Activated naive CD4-positive, alpha-beta T cell treated with anti-CD3 and anti-CD28 coated beads for 36 hours (primary cell): ENCODE results near the gene TMEM270. TPM values are rescaled to one million over a fixed set of nuclear protein-coding genes. Genes with fewer than 3 reads are reported as not detected.
"Not testable (repeated sequence)": the region's sequence is repeated elsewhere in the genome, so short reads cannot be mapped to it uniquely, and the experiment has no call there.

Experiments
- CTCF ChIA-PET: fragments of 350-600 bp; sonication (Branson Sonifier 250); formaldehyde crosslinking; loops from one replicate; lab custom pipeline; 2021; ENCODE audit warnings: antibody characterized with exemption; lab: Charles Lee
- DNase-seq: peaks from one replicate; pipeline ENCODE4 v3.0.0-alpha.2; 2020
- H3K27ac Mint-ChIP-seq: one replicate; pipeline ENCODE4 v1.8.0; 2021; ENCODE audit warnings: mild to moderate bottlenecking, mixed read lengths
- H3K27me3 Mint-ChIP-seq: one replicate; pipeline ENCODE4 v1.8.0; 2021; ENCODE audit warnings: low read depth, mixed read lengths
- H3K36me3 Mint-ChIP-seq: one replicate; pipeline ENCODE4 v1.8.0; 2021; ENCODE audit warnings: low read depth, mixed read lengths
- H3K4me1 Mint-ChIP-seq: one replicate; pipeline ENCODE4 v1.8.0; 2021; ENCODE audit warnings: low read depth, mixed read lengths
- H3K4me3 Mint-ChIP-seq: one replicate; pipeline ENCODE4 v1.8.0; 2021; ENCODE audit warnings: mild to moderate bottlenecking, moderate library complexity, mixed read lengths
- H3K9me3 Mint-ChIP-seq: one replicate; pipeline ENCODE4 v1.8.0; 2021; ENCODE audit warnings: mixed read lengths
- intact Hi-C: fragments of 100-400 bp; cut with micrococcal nuclease; formaldehyde crosslinking; loops from one replicate; pipeline ENCODE4 v1.15.1; 2023
- total RNA-seq, 2 experiments: library from RNA; stranded (reverse); gene quantifications; one replicate each; pipeline ENCODE4 v1.2.3, GENCODE V29; 2021

Gene TMEM270
- total RNA-seq, 2 experiments from 2014 or later: not detected

DNA sequence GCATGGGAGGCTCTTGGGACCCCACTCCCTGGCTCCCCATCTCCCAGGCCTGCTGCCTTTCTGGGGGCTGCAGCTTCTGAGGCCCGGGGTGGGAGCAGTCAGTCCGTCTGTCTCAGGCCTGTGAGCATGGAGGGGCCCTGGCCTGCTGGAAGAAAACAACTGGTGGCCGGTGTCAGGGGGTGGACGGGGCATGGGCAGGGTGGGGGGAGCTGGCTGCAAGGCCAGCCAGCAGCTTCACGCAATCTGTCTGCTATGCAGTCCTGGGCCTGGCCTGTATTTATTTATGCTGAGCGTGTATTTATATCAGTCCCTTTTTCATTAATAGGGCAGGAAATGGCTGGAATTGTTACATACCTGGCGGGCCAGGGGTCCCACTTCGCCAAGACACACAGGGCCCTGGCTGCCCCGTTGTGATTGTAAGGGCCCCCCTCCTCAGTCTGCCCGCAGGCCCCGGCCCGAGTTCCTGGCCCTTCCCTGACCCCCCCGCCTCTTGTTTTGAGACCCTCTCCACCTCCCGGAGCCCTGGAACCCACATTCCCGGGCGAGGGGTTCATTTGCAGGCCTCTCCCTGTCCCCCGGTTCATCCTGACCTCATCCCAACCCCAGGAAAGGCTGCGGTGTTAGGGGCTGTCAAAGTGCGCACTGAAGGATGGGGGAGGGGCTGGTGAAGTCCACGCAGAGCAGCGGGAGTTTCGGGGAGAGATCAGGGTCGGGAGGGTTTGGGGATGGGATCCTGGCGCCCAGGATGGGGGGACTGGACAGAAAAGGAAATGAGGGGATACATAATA lies 8.2 kb downstream of the TMEM270 start:
- DNase-seq: no peak
- CTCF ChIA-PET: interaction anchor here (1.6 kb wide), 1 partner anchor 14 kb away, joined by 4 read pairs; no protein-coding TSS in a partner anchor
- no peaks in the 10 kb centered on the region for H3K36me3 Mint-ChIP-seq

DNA sequence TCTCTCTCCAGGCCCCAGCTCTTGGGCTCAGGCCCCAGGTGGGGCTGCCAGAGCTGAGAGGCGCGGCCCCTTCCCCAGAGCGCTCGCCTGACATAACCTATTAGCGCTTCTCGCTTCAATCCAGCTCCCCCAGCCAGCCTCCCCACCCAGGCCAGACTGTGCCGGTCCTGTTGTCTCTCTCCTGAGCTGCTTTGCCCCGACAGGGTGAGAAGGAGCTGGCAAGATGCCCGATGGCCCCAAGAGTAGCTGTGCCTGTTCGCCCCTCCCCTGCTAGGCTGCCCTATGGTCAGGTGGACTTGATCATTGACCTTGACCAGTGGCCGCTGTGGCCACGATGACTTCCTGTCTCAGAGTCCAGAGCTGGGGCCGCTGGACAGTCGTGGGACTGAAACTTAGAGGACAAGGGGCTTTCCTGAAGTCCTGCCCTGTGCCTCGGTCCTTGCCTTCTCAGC lies 9.1 kb downstream of the TMEM270 start:
- Mint-ChIP-seq H3K4me3 (no peak overlapping the region), H3K9me3 (no peaks in the 10 kb centered on the region), H3K4me1 (no peaks in the 10 kb centered on the region), H3K27me3 (no peaks in the 10 kb centered on the region), H3K27ac (no peak overlapping the region), H3K36me3 (no peaks in the 10 kb centered on the region)
- CTCF ChIA-PET: interaction anchor here (1.6 kb wide), 1 partner anchor 15 kb away, joined by 4 read pairs; no protein-coding TSS in a partner anchor
- no peak for DNase-seq
- intact Hi-C loops: no loop called here

More for the DNA sequence above, 8.2 kb downstream of the TMEM270 start:
- H3K9me3 Mint-ChIP-seq: no peaks in the 10 kb centered on the region
- H3K4me3 Mint-ChIP-seq: no peak overlapping the region
- no peaks in the 10 kb centered on the region for H3K4me1 Mint-ChIP-seq
- intact Hi-C loops: loop anchor here (10.0 kb wide), 1 partner anchor 526 kb away; no protein-coding TSS in a partner anchor
- H3K27me3 Mint-ChIP-seq: no peaks in the 10 kb centered on the region
- H3K27ac Mint-ChIP-seq: no peak overlapping the region

DNA sequence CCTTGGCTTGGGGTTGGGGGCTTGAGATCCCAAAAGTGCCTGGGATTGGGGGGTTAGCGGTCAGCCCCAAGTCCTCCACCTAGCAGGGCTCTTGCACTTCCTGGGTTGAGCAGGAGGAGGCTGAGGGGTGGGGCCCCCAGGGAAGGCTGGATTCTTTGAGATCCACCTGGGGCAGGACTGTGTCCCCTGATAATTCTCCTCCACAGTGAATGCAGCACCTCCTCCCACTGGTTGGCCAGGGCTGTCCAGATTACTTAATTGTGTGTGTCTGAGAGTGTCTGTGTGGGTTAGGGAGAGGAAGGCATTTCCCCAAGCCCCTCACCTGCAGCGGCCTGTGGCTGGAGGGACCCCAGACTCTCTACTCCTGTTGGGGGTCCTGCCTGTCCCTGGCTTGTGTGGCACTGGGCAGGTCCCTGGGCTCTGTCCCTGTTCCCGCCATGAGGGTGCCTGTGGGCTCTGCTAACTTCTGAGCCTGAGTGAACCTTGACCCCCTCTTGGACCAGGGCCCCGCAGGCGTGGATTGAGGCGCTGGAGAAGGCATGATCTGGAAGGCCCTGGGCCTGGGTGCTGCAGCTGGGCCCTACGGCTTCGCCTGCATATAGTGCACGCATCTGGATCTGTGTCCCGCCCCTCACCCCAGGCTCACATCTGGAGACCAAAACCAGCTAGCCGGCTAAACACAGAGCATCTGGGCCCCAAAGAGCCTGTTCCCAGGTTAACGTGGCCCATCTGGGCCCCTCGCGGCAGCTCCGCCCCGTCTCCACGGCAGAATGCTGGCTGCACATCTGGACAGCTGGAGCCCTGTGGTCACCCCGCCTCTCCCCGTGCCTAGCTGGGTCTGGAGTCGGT lies 10.4 kb downstream of the TMEM270 start:
- H3K9me3 Mint-ChIP-seq: no peaks in the 10 kb centered on the region
- H3K27me3 Mint-ChIP-seq: no peaks in the 10 kb centered on the region
- intact Hi-C loops: no loop called here
- DNase-seq: no peak
- CTCF ChIA-PET: no interaction called here
- H3K4me1 Mint-ChIP-seq: no peaks in the 10 kb centered on the region
- no peaks in the 10 kb centered on the region for H3K36me3 Mint-ChIP-seq
- no peak overlapping the region for H3K27ac Mint-ChIP-seq
- no peak overlapping the region for H3K4me3 Mint-ChIP-seq

DNA sequence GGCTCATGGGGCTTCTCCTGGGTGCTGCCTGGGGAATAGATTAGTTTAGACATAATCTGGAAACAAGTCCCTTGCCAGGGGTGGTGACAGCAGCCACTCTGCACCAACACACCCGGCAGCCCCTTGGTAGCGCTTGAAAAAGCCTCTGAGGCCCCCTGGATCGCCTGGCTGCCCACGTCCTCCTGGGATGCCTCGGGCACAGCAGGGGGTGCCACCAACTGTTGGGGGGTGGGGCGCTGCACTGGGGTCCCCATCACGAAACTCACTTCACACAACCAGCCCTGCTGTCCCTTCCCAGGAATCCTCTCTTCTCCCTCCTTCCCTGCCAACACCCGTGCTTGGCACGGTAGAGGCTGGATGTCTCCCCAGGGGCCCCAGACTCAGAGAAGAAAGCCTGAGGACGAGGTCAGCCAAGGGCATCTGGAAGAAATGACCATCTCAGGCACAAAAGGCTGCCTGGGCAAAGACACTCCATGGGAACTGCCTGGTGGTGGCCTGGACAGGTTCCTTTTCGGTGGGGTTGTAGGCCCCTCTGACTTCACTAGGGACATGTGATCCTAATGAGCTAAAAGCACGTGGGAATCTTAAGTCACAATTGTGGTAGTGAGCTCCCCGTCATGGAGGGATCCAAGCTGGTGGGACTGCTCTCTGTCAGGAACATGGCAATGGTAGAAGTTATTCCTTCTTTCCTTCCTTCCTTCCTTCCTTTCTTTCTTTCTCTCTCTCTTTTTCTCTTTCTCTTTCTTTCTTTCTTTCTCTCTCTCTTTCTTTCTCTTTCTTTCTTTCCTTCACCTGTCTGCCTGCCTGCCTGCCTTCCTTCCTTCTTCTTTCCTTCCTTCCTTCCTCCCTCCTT lies 11.3 kb downstream of the TMEM270 start:
- intact Hi-C loops: no loop called here
- H3K4me1 Mint-ChIP-seq: no peaks in the 10 kb centered on the region
- no peaks in the 10 kb centered on the region for H3K36me3 Mint-ChIP-seq
- no peak for DNase-seq
- CTCF ChIA-PET: no interaction called here
- no peaks in the 10 kb centered on the region for H3K27me3 Mint-ChIP-seq
- no peak overlapping the region for H3K4me3 Mint-ChIP-seq
- no peaks in the 10 kb centered on the region for H3K9me3 Mint-ChIP-seq
- H3K27ac Mint-ChIP-seq: no peak overlapping the region

DNA sequence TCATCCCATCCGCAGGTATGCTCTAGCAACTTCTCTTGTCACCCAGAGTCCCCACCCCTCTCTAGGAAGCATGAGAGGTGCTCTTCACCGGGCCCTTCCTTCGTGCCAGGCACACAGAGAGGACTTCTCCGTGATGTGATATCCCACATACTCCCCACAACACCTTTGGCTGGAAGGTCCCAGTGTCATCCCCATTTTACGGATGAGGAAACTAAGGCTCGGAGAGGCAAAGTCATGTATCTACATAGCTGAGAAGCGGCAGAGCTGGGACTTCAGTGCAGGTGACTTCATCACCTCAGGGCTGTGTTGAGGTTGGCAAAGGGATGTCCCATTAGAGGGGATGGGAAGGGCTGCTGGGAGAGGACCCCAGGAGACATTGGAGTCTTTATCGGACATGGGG lies 15.4 kb downstream of the TMEM270 start:
- intact Hi-C loops: no loop called here
- H3K27ac Mint-ChIP-seq: no peak overlapping the region
- no peaks in the 10 kb centered on the region for H3K27me3 Mint-ChIP-seq
- no peak for DNase-seq
- H3K9me3 Mint-ChIP-seq: no peaks in the 10 kb centered on the region
- CTCF ChIA-PET: no interaction called here
- no peaks in the 10 kb centered on the region for H3K4me1 Mint-ChIP-seq
- H3K4me3 Mint-ChIP-seq: no peak overlapping the region
- no peaks in the 10 kb centered on the region for H3K36me3 Mint-ChIP-seq

DNA sequence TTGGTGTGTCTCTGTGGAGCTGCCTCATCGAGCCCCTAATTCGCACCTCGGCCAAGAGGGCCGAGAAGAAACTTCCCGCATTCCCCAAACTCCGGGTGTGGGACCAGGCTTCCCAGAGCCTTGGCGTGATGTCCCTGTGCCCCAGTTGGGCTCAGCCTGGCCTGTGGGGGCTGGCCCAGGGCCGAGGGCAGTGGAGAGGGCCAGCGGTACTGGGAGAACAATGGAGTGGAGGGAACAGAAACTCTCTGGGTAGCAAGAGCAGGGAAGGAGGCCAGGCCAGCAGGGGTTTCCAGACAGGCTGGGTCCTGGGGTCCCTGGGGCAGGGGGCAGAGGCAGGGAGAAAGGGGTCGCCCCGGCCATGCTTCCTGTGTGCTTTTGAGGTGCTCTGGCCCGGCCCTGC lies 16.0 kb downstream of the TMEM270 start:
- intact Hi-C loops: no loop called here
- no peak for DNase-seq
- CTCF ChIA-PET: no interaction called here
- H3K27ac Mint-ChIP-seq: no peak overlapping the region
- no peaks in the 10 kb centered on the region for H3K9me3 Mint-ChIP-seq
- no peaks in the 10 kb centered on the region for H3K4me1 Mint-ChIP-seq
- H3K36me3 Mint-ChIP-seq: no peaks in the 10 kb centered on the region
- no peak overlapping the region for H3K4me3 Mint-ChIP-seq
- H3K27me3 Mint-ChIP-seq: no peaks in the 10 kb centered on the region

DNA sequence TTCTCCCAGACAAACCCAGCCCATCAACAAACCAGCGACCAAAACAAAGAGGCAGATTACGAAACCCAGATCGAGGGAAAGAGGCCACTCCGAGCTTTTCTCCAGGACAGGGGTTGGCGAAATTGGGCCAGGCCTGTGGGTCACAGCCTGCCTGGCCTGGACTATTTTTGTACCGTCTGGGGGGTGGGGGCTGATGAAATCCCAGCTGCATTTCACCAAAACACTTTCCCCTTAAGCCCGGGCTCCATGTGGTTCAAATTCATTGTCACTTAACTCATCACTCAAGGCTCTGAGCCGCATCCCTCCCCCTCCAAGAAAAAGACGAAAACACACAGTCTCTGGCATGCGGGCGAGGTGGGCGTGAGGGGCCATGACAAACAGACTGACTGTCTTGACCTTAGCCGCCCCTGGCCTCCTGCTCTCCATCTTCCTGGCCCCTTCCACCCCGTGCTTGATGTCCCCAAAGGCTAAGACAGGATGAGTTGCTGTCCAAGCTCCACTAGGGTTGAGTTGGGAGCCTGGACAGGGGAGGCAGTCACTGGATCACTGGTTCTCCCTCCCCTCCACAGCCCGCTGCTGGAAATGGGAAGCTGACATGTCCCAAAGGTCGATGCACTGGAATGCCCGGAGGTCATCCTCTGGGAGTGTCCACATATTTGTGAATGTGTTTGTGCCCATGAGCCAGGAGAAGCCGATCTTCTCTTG lies 19.2 kb downstream of the TMEM270 start:
- H3K9me3 Mint-ChIP-seq: no peaks in the 10 kb centered on the region
- H3K36me3 Mint-ChIP-seq: no peaks in the 10 kb centered on the region
- no peak for DNase-seq
- no peak overlapping the region for H3K27ac Mint-ChIP-seq
- no peak overlapping the region for H3K4me3 Mint-ChIP-seq
- no peaks in the 10 kb centered on the region for H3K4me1 Mint-ChIP-seq
- intact Hi-C loops: no loop called here
- peaks cover 3% of the 10 kb centered on the region for H3K27me3 Mint-ChIP-seq
- CTCF ChIA-PET: interaction anchor here (0.6 kb wide), 1 partner anchor 106 kb away, joined by 4 read pairs; no protein-coding TSS in a partner anchor

DNA sequence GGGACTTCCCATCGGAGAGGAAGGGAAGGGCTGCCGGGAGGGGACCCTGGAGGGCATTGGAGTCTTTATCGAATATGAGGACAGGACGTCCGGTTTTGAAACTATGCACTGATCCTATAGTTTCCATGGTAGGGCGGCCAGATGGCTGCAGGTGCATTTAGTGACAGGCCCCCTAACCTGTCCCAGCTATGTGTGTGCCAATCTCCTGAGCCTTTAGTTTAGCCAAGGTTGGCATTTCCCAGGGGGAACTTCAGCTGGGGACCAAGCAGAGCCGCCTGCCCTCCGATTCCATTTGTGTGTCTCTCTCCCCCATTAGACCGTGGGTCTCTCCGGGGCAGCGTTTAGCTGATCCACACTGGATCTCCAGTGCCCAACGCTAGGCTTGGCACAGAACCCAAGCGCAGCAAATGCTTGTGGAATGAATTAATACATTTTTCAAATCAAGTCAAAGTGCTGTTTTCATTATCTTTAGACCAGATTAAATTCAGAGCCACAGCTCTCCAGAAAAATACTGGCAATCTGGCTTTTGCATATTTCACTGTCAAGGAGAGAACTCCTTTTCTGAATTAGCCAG lies 19.9 kb downstream of the TMEM270 start:
- CTCF ChIA-PET: no interaction called here
- H3K4me1 Mint-ChIP-seq: no peaks in the 10 kb centered on the region

DNA sequence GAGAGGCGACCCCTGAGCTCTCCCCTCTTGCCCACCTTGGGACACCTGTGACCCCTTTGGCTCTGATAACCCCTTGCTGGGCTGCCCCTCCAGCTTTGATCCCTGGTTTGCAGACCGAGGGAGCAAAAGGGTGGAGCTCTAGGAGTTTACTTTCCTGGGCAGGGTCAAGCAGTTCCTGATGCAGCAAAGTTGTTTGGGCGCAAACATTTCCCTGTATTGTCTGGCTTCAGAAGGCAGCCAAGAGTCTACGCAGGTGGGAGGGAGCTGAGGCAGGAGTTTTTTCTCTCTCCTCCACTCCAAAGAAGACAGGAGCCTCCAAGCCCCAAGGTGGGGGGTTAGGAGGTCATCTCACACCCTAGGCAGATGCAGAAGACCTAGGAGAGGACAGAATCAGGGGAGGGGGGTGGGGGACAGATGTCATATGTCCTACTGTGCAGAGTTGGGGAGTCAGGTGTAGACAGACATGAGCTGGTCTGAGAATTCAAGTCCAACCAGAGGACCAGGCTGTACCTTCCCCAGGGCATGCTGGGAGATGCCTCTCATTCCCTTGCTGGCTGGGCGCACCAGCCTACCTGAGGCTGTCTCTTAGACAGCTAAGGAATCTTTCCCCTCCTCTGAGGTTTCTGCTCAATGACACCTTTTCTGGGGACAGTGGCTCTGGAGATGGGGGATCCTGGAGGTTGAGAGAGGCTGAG lies 20.5 kb downstream of the TMEM270 start:
- Mint-ChIP-seq H3K36me3 (no peaks in the 10 kb centered on the region), H3K4me3 (no peak overlapping the region), H3K27me3 (peaks cover 7% of the 10 kb centered on the region), H3K9me3 (no peaks in the 10 kb centered on the region), H3K27ac (no peak overlapping the region), H3K4me1 (no peaks in the 10 kb centered on the region)
- DNase-seq: no peak
- CTCF ChIA-PET: no interaction called here
- intact Hi-C loops: no loop called here

More for the DNA sequence above, 19.9 kb downstream of the TMEM270 start:
- no peaks in the 10 kb centered on the region for H3K9me3 Mint-ChIP-seq
- H3K4me3 Mint-ChIP-seq: no peak overlapping the region
- no peak overlapping the region for H3K27ac Mint-ChIP-seq
- intact Hi-C loops: no loop called here
- DNase-seq: no peak
- no peaks in the 10 kb centered on the region for H3K36me3 Mint-ChIP-seq
- H3K27me3 Mint-ChIP-seq: peaks cover 3% of the 10 kb centered on the region

DNA sequence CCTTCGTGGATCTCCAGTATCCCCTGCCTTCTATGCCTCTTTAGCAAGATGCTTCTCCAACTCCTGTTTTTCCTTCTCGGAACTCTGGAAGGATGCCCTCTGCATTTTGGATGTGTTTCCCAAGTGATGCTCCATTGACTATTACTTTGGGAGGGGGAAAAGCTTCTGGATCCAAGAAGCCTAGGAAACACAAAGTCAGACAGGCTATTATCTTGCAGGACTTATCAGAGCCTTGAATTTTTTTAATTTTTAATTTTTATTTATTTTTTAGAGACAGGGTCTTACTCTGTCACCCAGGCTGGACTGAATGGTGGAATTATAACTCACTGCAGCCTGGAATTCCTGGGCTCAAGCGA lies 21.1 kb downstream of the TMEM270 start:
- H3K4me3 Mint-ChIP-seq: no peak overlapping the region
- peaks cover 9% of the 10 kb centered on the region for H3K27me3 Mint-ChIP-seq
- CTCF ChIA-PET: no interaction called here
- DNase-seq: no peak
- intact Hi-C loops: no loop called here
- no peaks in the 10 kb centered on the region for H3K9me3 Mint-ChIP-seq
- H3K36me3 Mint-ChIP-seq: no peaks in the 10 kb centered on the region
- H3K4me1 Mint-ChIP-seq: no peaks in the 10 kb centered on the region
- no peak overlapping the region for H3K27ac Mint-ChIP-seq

DNA sequence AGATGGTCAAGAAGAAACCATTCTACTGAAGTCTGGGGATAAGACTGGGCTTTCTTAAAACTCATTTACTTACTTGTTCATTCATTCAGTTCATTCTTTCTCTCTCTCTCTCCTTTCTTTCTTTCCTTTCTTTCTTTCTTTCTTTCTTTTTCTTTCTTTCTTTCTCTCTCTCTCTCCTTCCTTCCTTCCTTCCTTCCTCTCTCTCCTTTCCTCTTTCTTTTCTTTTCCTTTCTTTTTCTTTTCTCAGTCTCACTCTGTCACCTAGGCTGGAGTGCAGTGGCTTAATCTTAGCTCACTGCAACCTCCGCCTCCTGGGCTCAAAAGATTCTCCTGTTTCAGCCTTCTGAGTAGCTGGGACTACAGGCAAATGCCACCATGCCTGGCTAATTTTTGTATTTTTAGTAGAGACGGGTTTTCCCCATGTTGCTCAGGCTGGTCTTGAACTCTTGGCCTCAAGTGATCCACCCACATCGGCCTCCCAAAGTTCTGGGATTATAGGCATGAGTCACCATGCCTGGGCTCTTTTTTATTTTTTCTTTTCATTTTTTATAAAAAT lies 24.0 kb downstream of the TMEM270 start:
- CTCF ChIA-PET, DNase-seq: not testable (repeated sequence)
- peaks cover 17% of the 10 kb centered on the region for H3K27me3 Mint-ChIP-seq

More for the DNA sequence above, 24.0 kb downstream of the TMEM270 start:
- H3K4me3 Mint-ChIP-seq, H3K36me3 Mint-ChIP-seq, intact Hi-C loops, H3K4me1 Mint-ChIP-seq, H3K27ac Mint-ChIP-seq, H3K9me3 Mint-ChIP-seq: not testable (repeated sequence)
